Neural progenitor cell (in vitro differentiated cells): ENCODE data around the gene CYB5D1.

Experiments
- CTCF ChIP-seq: fragments of 200-600 bp; sonication (generic); IDR thresholded peaks from 2 replicates; pipeline ENCODE4 v1.5.1; 2017; ENCODE audit warnings: antibody characterized with exemption, mild to moderate bottlenecking
- EZH2 ChIP-seq: fragments of 200-600 bp; sonication (generic); IDR thresholded peaks from 2 replicates; pipeline ENCODE4 v1.6.1; 2017; ENCODE audit warnings: antibody characterized with exemption, mild to moderate bottlenecking, moderate library complexity

- TF ChIP-seq CTCF (no peak), EZH2 (no peak)
Measured at GRCh38 chr17:7833795-7834541, 23.8 kb upstream of the CYB5D1 start, which contains the start of gene KDM6B.
